ENCODE measurements around the gene RAB35. TPM values are rescaled to one million over a fixed set of nuclear protein-coding genes. Genes with fewer than 3 reads are reported as not detected.

The RAB35 gene
- total and polyA plus RNA-seq, 2 experiments from 2014 or later = 9.9 to 16.9 TPM

- H3K79me2 ChIP-seq (replicated peaks; ENCODE audit: insufficient read depth) = no peaks in the 10 kb centered on the region
- ATAC-seq (peak; percentile 48; the same call in 2 of the 3 replicates), DNase-seq (ENCODE audit: low spot score) (no peak)
- Mint-ChIP-seq H3K9me3 (no peaks in the 10 kb centered on the region), H3K27ac (0 out of 2 replicates have a peak overlapping the region, but pooled peaks have one; percentile 13), H3K4me3 (no peak overlapping the region), H3K27me3 (ENCODE audit: insufficient read depth, low read depth, poor library complexity) (peaks cover 8% of the 10 kb centered on the region), H3K4me1 (no peaks in the 10 kb centered on the region), H3K36me3 (ENCODE audit: low read depth) (peaks cover 99% of the 10 kb centered on the region)
- H3K36me3 ChIP-seq (ENCODE audit: insufficient read depth) = peaks cover 72% of the 10 kb centered on the region
- peaks cover 5% of the 10 kb centered on the region for H4K20me1 ChIP-seq (replicated peaks; ENCODE audit: insufficient read depth)
- no peak overlapping the region for H3K4me3 ChIP-seq
- no peaks in the 10 kb centered on the region for H3K9me2 ChIP-seq (ENCODE audit: insufficient read depth)
- H3K27me3 ChIP-seq (ENCODE audit: insufficient read depth) = no peaks in the 10 kb centered on the region
- H3K4me2 ChIP-seq = no peak overlapping the region
- no peak overlapping the region for H3K27ac ChIP-seq (ENCODE audit: low read depth)
- H2AFZ ChIP-seq = no peak overlapping the region
- H3K4me1 ChIP-seq (ENCODE audit: insufficient read depth) = no peaks in the 10 kb centered on the region
- TF ChIP-seq, protein P1, sequence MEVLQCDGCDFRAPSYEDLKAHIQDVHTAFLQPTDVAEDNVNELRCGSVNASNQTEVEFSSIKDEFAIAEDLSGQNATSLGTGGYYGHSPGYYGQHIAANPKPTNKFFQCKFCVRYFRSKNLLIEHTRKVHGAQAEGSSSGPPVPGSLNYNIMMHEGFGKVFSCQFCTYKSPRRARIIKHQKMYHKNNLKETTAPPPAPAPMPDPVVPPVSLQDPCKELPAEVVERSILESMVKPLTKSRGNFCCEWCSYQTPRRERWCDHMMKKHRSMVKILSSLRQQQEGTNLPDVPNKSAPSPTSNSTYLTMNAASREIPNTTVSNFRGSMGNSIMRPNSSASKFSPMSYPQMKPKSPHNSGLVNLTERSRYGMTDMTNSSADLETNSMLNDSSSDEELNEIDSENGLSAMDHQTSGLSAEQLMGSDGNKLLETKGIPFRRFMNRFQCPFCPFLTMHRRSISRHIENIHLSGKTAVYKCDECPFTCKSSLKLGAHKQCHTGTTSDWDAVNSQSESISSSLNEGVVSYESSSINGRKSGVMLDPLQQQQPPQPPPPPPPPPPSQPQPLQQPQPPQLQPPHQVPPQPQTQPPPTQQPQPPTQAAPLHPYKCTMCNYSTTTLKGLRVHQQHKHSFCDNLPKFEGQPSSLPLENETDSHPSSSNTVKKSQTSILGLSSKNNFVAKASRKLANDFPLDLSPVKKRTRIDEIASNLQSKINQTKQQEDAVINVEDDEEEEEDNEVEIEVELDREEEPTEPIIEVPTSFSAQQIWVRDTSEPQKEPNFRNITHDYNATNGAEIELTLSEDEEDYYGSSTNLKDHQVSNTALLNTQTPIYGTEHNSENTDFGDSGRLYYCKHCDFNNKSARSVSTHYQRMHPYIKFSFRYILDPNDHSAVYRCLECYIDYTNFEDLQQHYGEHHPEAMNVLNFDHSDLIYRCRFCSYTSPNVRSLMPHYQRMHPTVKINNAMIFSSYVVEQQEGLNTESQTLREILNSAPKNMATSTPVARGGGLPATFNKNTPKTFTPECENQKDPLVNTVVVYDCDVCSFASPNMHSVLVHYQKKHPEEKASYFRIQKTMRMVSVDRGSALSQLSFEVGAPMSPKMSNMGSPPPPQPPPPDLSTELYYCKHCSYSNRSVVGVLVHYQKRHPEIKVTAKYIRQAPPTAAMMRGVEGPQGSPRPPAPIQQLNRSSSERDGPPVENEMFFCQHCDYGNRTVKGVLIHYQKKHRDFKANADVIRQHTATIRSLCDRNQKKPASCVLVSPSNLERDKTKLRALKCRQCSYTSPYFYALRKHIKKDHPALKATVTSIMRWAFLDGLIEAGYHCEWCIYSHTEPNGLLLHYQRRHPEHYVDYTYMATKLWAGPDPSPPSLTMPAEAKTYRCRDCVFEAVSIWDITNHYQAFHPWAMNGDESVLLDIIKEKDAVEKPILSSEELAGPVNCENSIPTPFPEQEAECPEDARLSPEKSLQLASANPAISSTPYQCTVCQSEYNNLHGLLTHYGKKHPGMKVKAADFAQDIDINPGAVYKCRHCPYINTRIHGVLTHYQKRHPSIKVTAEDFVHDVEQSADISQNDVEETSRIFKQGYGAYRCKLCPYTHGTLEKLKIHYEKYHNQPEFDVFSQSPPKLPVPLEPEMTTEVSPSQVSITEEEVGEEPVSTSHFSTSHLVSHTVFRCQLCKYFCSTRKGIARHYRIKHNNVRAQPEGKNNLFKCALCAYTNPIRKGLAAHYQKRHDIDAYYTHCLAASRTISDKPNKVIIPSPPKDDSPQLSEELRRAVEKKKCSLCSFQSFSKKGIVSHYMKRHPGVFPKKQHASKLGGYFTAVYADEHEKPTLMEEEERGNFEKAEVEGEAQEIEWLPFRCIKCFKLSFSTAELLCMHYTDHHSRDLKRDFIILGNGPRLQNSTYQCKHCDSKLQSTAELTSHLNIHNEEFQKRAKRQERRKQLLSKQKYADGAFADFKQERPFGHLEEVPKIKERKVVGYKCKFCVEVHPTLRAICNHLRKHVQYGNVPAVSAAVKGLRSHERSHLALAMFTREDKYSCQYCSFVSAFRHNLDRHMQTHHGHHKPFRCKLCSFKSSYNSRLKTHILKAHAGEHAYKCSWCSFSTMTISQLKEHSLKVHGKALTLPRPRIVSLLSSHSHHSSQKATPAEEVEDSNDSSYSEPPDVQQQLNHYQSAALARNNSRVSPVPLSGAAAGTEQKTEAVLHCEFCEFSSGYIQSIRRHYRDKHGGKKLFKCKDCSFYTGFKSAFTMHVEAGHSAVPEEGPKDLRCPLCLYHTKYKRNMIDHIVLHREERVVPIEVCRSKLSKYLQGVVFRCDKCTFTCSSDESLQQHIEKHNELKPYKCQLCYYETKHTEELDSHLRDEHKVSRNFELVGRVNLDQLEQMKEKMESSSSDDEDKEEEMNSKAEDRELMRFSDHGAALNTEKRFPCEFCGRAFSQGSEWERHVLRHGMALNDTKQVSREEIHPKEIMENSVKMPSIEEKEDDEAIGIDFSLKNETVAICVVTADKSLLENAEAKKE (CRISPR knock-in tag; IDR thresholded peaks at IDR 0.05) = no peak
- peaks cover 5% of the 10 kb centered on the region; the same call in 1 of the 2 replicates for H3F3A ChIP-seq (replicated peaks; ENCODE audit: low read depth)
Measured at GRCh38 chr12:120140603-120141002, 24.1 kb upstream of the RAB35 start.

- H4K20me1 ChIP-seq (replicated peaks; ENCODE audit: insufficient read depth) = peaks cover 5% of the 10 kb centered on the region
- ATAC-seq (no peak), DNase-seq (ENCODE audit: low spot score) (no peak)
- Mint-ChIP-seq H3K27ac (no peak overlapping the region), H3K36me3 (ENCODE audit: low read depth) (peaks cover 99% of the 10 kb centered on the region), H3K27me3 (ENCODE audit: insufficient read depth, low read depth, poor library complexity) (peaks cover 8% of the 10 kb centered on the region), H3K9me3 (no peaks in the 10 kb centered on the region), H3K4me3 (no peak overlapping the region), H3K4me1 (no peaks in the 10 kb centered on the region)
- H3K4me1 ChIP-seq (ENCODE audit: insufficient read depth) = no peaks in the 10 kb centered on the region
- no peak overlapping the region for H3K4me3 ChIP-seq
- H3K27me3 ChIP-seq (ENCODE audit: insufficient read depth) = no peaks in the 10 kb centered on the region
- no peaks in the 10 kb centered on the region for H3K9me2 ChIP-seq (ENCODE audit: insufficient read depth)
- H3F3A ChIP-seq (replicated peaks; ENCODE audit: low read depth) = peaks cover 5% of the 10 kb centered on the region; the same call in 1 of the 2 replicates
- no peak overlapping the region for H2AFZ ChIP-seq
- peaks cover 77% of the 10 kb centered on the region for H3K36me3 ChIP-seq (ENCODE audit: insufficient read depth)
- no peaks in the 10 kb centered on the region for H3K79me2 ChIP-seq (replicated peaks; ENCODE audit: insufficient read depth)
- H3K4me2 ChIP-seq = no peak overlapping the region
- H3K27ac ChIP-seq (ENCODE audit: low read depth) = no peak overlapping the region
- TF ChIP-seq NANOG (IDR thresholded peaks at IDR 0.05; ENCODE audit: borderline replicate concordance) = no peak
- no peak for TF ChIP-seq STAT1 (IDR thresholded peaks at IDR 0.05; ENCODE audit: unreplicated experiment)
- TF ChIP-seq, protein P2, sequence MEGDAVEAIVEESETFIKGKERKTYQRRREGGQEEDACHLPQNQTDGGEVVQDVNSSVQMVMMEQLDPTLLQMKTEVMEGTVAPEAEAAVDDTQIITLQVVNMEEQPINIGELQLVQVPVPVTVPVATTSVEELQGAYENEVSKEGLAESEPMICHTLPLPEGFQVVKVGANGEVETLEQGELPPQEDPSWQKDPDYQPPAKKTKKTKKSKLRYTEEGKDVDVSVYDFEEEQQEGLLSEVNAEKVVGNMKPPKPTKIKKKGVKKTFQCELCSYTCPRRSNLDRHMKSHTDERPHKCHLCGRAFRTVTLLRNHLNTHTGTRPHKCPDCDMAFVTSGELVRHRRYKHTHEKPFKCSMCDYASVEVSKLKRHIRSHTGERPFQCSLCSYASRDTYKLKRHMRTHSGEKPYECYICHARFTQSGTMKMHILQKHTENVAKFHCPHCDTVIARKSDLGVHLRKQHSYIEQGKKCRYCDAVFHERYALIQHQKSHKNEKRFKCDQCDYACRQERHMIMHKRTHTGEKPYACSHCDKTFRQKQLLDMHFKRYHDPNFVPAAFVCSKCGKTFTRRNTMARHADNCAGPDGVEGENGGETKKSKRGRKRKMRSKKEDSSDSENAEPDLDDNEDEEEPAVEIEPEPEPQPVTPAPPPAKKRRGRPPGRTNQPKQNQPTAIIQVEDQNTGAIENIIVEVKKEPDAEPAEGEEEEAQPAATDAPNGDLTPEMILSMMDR (conservative IDR thresholded peaks at IDR 0.05; ENCODE audit: low read depth in 2 of 2) = no peak
- no peak for TF ChIP-seq ZNF114 (CRISPR knock-in tag; IDR thresholded peaks at IDR 0.05)
- TF ChIP-seq REST (IDR thresholded peaks at IDR 0.05; ENCODE audit: unreplicated experiment) = no peak
- no peak for TF ChIP-seq CREB1 (CRISPR knock-in tag; IDR thresholded peaks at IDR 0.05; ENCODE audit: low read depth)
- TF ChIP-seq POLR2AphosphoS5 (IDR thresholded peaks at IDR 0.05; ENCODE audit: low read depth) = no peak
Measured at GRCh38 chr12:120139958-120140357, 23.4 kb upstream of the RAB35 start.

Measured in GM23338 (cell line).